ENCODE results near the gene CD36. TPM values are rescaled to one million over a fixed set of nuclear protein-coding genes. Genes with fewer than 3 reads are reported as not detected.

The CD36 gene
- total and polyA plus RNA-seq, 3 donors from 2014 or later: 5.6 to 19.8 (median 12.8) TPM

DNA sequence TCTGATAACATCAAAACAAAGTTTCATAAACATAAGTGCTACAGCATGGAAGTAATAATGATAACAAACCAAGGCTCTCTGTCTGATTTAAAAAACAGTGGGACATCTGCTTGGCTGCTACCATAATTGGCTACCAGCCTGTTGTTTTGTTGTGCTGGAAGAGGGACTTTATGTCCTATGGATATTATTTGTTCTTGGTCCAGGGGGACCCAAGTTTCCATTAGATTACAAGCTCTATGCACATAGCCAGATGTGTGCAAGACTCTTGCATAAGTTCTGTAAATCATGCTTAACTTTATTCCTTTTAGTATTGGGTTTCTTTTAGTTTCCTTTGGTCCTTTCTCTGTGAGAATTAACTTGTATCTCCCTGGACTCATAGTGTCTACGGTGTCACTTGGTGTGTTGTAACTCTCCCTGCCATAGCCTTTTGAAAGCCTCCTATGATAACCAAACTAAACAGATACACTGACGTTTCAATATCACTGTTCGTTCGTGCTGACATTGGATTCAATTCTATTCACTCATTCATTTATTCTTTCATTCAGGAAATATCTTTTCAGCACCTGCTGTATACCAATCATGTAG, 41.4 kb upstream of the CD36 start:
- Histone ChIP-seq H3K9me3 (no peaks in the 10 kb centered on the region), H3K4me3 (no peak overlapping the region), H3K4me1 (peaks cover 10% of the 10 kb centered on the region), H3K36me3 (ENCODE audit: low read depth, missing control alignments) (no peaks in the 10 kb centered on the region), H3K27ac (no peak overlapping the region), H3K27me3 (no peaks in the 10 kb centered on the region)
- TF ChIP-seq, protein P1, sequence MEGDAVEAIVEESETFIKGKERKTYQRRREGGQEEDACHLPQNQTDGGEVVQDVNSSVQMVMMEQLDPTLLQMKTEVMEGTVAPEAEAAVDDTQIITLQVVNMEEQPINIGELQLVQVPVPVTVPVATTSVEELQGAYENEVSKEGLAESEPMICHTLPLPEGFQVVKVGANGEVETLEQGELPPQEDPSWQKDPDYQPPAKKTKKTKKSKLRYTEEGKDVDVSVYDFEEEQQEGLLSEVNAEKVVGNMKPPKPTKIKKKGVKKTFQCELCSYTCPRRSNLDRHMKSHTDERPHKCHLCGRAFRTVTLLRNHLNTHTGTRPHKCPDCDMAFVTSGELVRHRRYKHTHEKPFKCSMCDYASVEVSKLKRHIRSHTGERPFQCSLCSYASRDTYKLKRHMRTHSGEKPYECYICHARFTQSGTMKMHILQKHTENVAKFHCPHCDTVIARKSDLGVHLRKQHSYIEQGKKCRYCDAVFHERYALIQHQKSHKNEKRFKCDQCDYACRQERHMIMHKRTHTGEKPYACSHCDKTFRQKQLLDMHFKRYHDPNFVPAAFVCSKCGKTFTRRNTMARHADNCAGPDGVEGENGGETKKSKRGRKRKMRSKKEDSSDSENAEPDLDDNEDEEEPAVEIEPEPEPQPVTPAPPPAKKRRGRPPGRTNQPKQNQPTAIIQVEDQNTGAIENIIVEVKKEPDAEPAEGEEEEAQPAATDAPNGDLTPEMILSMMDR (IDR thresholded peaks at IDR 0.05): no peak
- TF ChIP-seq POLR2A (IDR thresholded peaks at IDR 0.05): no peak
- 57 to 66% methylated on average over 4 of the region's 4 CpGs for WGBS, 2 donors
- intact Hi-C loops (cut with DNase I; ENCODE audit: low total_unique reads): no loop called here
- DNase-seq: no peak

DNA sequence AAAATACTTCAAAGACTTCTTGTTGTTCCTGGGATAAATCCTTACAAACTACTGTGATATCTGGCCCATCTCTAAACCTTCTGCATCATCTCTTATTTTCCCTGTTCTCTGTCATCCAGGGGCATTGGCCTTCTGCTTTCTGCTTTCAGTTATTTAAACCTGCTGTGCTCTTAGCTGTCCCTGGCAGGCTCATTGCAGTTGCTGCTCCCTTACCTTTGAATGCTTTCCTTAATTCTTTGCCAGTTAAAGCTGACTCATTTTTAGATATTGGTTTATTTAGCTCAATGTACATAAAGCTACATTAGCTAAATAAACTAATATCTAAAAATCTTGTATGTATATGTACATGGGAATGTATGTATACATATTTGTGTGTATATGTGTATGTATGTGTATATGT, 40.6 kb upstream of the CD36 start:
- Histone ChIP-seq H3K9me3 (no peaks in the 10 kb centered on the region), H3K4me1 (peaks cover 10% of the 10 kb centered on the region), H3K27ac (no peak overlapping the region), H3K27me3 (no peaks in the 10 kb centered on the region), H3K4me3 (no peak overlapping the region), H3K36me3 (ENCODE audit: low read depth, missing control alignments) (no peaks in the 10 kb centered on the region)
- TF ChIP-seq POLR2A (IDR thresholded peaks at IDR 0.05): no peak
- TF ChIP-seq, protein P1 (IDR thresholded peaks at IDR 0.05): no peak
- intact Hi-C loops (cut with DNase I; ENCODE audit: low total_unique reads): no loop called here
- no peak for DNase-seq

DNA sequence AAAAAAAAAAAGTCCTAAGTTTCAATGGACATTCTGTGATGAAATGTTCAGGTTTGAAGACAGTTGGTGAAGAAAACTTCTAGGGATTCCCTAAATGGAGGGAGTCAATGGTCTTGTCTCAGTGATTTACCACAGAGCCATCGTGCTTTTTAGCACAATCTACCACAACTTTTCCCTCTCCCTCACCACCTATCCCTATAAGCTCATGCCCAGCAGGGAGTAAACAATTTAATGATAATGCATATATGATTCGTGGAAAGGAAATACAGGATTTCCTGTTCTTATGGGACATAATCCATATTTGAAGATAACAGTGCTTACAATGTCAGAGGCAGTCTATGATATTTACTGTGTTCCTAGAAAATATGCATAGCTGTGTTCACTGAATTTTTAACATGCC, 38.4 kb upstream of the CD36 start:
- WGBS, 2 donors: 74 to 87% methylated on average over 2 of the region's 2 CpGs
- no peak overlapping the region for H3K27ac ChIP-seq
- no peaks in the 10 kb centered on the region for H3K9me3 ChIP-seq
- no peaks in the 10 kb centered on the region for H3K4me1 ChIP-seq
- no peaks in the 10 kb centered on the region for H3K36me3 ChIP-seq (ENCODE audit: low read depth, missing control alignments)
- TF ChIP-seq, protein P1 (IDR thresholded peaks at IDR 0.05): no peak
- no peak for TF ChIP-seq POLR2A (IDR thresholded peaks at IDR 0.05)
- H3K27me3 ChIP-seq: no peaks in the 10 kb centered on the region
- intact Hi-C loops (cut with DNase I; ENCODE audit: low total_unique reads): no loop called here
- no peak for DNase-seq
- no peak overlapping the region for H3K4me3 ChIP-seq

DNA sequence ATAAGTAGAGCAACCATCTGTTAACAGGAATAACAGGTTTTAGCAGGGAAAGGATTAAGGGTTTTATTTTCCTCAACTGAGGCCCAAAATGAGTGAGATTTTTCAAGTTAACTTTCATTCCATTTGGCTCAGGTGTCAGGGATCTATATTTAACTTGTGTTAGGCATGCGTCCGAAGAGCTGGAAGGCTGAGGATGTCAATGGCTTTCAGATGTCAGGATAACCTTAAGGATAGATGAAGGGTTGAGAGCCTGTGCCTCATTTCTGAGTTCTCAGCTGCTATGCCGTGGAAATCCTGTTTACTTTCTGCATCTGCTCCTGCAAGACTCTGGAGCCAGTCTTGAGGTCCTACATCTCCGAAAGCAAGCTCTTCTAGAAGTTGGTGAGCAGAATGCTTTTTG, 36.4 kb upstream of the CD36 start:
- intact Hi-C loops (cut with DNase I; ENCODE audit: low total_unique reads): no loop called here
- no peaks in the 10 kb centered on the region for H3K9me3 ChIP-seq
- H3K27me3 ChIP-seq: no peaks in the 10 kb centered on the region
- no peak overlapping the region for H3K4me3 ChIP-seq
- DNase-seq: no peak
- TF ChIP-seq POLR2A (IDR thresholded peaks at IDR 0.05): no peak
- TF ChIP-seq, protein P1 (IDR thresholded peaks at IDR 0.05): no peak
- no peaks in the 10 kb centered on the region for H3K36me3 ChIP-seq (ENCODE audit: low read depth, missing control alignments)
- H3K4me1 ChIP-seq: no peaks in the 10 kb centered on the region
- no peak overlapping the region for H3K27ac ChIP-seq
- WGBS, 2 donors: 85 to 89% methylated on average over 4 of the region's 4 CpGs

DNA sequence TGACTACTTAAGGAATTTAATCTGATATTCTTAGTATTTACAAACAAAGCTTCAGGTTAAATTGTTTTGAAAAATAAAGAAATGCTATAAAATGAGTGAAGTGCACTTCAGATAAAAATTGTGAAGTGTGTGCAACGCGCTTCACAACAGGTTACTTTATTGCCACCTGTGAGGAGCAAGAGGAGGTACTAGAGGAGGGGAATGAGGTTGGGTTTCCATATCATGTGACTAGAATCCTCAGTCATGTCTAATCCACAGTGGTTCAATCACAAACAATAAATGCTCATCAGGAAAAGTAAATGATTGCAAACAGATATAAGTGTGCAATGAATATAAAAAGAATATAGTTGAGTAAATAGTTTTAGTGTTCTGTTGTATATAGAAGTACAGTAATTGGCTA, 34.5 kb upstream of the CD36 start:
- TF ChIP-seq, protein P1 (IDR thresholded peaks at IDR 0.05): no peak
- TF ChIP-seq POLR2A (IDR thresholded peaks at IDR 0.05): no peak
- H3K27me3 ChIP-seq: no peaks in the 10 kb centered on the region
- no peak overlapping the region for H3K4me3 ChIP-seq
- intact Hi-C loops (cut with DNase I; ENCODE audit: low total_unique reads): no loop called here
- no peak for DNase-seq
- WGBS, 2 donors: 88 to 90% methylated on average over 2 of the region's 2 CpGs
- no peaks in the 10 kb centered on the region for H3K4me1 ChIP-seq
- no peak overlapping the region for H3K27ac ChIP-seq
- no peaks in the 10 kb centered on the region for H3K9me3 ChIP-seq
- H3K36me3 ChIP-seq (ENCODE audit: low read depth, missing control alignments): no peaks in the 10 kb centered on the region

All from testis (tissue), 3 donors.